HepG2 (cell line): ENCODE measurements around the gene PLEKHH3.
A peak's percentile ranks its signal among the peaks of the same experiment; 100 is the strongest.

Experiments
- EZH2 ChIP-seq: conservative IDR thresholded peaks from 2 replicates; pipeline ENCODE4 v1.6.1; 2012; ENCODE audit warnings: mild to moderate bottlenecking, low read depth, low read length, moderate library complexity
- MAX ChIP-seq: IDR thresholded peaks from 2 replicates; pipeline ENCODE4 v1.6.1; 2012; ENCODE audit warnings: inconsistent platforms
- REST ChIP-seq, 2 experiments: IDR thresholded peaks; 2 replicates each; pipeline ENCODE4 v1.6.1; 2011 to 2012; ENCODE audit warnings: low read length in 2 of 2, borderline replicate concordance in 1 of 2, low read depth in 1 of 2, mild to moderate bottlenecking in 1 of 2, moderate library complexity in 1 of 2
- STAG1 ChIP-seq: sonication (generic); formaldehyde crosslinking; IDR thresholded peaks from 2 replicates; pipeline ENCODE4 v1.4.0; 2020; ENCODE audit warnings: missing genetic modification reagents
- TCF7 ChIP-seq: sonication (generic); IDR thresholded peaks from 2 replicates; pipeline ENCODE4 v1.6.1; 2016; ENCODE audit warnings: antibody characterized with exemption, low read depth
- ZNF501 ChIP-seq: sonication (generic); formaldehyde crosslinking; IDR thresholded peaks from 2 replicates; pipeline ENCODE4 v1.5.1; 2020; ENCODE audit warnings: mild to moderate bottlenecking, moderate library complexity, missing genetic modification reagents
- ZNF639 ChIP-seq: conservative IDR thresholded peaks from 2 replicates; pipeline ENCODE4 v1.6.1; 2018; ENCODE audit warnings: missing genetic modification reagents
- ZNF850 ChIP-seq: sonication (generic); formaldehyde crosslinking; conservative IDR thresholded peaks from 2 replicates; pipeline ENCODE4 v1.9.0; 2021; ENCODE audit warnings: mild to moderate bottlenecking, missing genetic modification reagents

- peak; percentile 73; the same call in 1 of the 2 replicates for TF ChIP-seq ZNF501 (CRISPR knock-in tag)
- no peak for TF ChIP-seq EZH2
- TF ChIP-seq ZNF639 (CRISPR knock-in tag) = no peak
- 0 out of 2 replicates have a peak, but pooled peaks have one; percentile 5 for TF ChIP-seq MAX
- TF ChIP-seq TCF7 = no peak
- TF ChIP-seq STAG1 (CRISPR knock-in tag) = no peak
- TF ChIP-seq REST (IDR thresholded peaks at IDR 0.05; ENCODE audit: borderline replicate concordance in 1 of 2, low read depth in 1 of 2, low read length in 2 of 2) = peak; percentile 47 to 81
- no peak for TF ChIP-seq ZNF850 (CRISPR knock-in tag)
Observed at GRCh38 chr17:42675965-42676423, 800 bp downstream of the PLEKHH3 start.
